Endometrial microvascular endothelial cells (primary cell): ENCODE data around the gene RELN. TPM values are rescaled to one million over a fixed set of nuclear protein-coding genes. Genes with fewer than 3 reads are reported as not detected.

Experiments
- in situ Hi-C: cut with HindIII; loops from 2 replicates; pipeline ENCODE4 v1.10.0; 2017; ENCODE audit warnings: low sequenced_read_pairs, low pct_unique_long_range_greater_than_20kb; ENCODE audit errors: inconsistent ontology term
- total RNA-seq: library from RNA; depleted of rRNA; stranded (reverse); fragments of >200 nt; gene quantifications from one replicate; pipeline ENCODE4 v1.2.3, GENCODE V29; 2015; ENCODE audit errors: inconsistent ontology term

RELN gene
- total RNA-seq, 1 donor from 2014 or later: 1.2 TPM

DNA sequence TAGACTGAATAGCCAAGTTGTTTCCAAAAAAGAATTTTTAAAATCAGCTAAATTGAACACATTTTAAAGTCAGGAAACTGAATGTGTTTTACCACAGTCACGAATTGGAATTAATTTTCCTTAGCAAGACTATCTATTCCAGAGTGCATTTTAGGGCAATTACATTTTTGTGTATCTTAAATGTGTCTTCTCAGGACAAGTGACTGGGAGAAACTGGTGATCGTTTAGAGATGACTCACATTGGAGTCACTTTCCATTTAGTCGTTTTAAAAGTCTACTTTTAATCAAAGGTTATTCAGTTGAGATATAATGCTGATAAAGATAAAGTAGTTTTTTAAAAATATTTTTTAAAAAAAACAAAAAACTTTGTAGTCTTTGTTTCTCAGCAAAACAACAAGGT is 351.7 kb downstream of the RELN start:
- in situ Hi-C loops: no loop called here

DNA sequence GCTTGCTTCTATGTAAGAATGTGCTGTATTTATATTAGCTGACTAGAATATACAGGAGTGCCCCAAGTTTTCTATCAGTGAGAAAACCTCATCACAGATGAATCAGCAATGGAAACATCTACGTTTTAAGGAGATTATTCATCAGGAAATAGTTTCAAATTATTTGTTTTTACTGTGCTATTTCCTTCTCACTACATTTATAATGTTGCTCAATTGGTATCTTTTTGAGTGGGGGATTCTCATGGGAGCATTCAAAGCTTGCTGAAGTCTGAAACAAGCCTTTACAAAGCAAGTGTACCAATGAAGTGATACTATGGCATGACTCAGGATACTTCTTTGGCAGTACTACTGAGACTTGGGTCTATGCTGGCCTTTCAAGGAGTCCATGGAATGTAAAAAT is 352.4 kb downstream of the RELN start:
- in situ Hi-C loops: no loop called here

DNA sequence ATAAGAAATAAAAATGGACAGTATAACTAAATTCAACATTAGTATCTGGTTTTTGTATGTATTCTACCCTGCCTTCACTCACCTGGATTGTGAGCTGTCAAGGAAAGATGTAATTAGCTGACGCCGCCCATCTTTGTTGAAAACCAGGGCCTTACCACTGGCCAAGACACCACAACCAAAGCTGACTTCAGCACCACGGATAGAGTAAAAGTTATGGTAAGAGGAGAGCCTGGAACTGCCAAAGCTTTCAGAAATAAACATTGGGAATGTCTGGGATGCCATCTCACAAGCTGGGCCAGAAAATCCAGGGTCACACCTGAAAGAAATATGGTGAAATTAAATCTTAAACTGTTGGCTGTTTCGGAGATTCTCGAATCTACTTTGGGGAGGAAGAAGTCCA is 353.3 kb downstream of the RELN start:
- in situ Hi-C loops: no loop called here

DNA sequence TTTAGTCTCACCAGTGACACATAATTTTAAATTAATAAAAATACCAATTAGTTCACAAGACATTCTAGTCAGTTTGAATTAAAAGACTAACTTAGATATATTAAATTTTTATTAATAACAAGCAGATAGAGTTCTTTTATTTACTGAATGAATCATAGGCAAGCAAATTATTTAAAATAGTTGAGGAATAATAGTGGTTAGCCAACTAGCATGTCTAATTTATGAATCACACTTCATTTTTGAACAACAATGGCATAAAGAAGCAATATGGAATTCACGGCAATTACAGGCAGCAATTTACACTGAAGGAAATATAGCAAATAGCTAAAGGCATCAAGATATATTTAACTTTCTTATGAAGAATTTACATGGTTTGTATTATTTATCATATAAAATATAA is 356.5 kb downstream of the RELN start:
- in situ Hi-C loops: no loop called here

DNA sequence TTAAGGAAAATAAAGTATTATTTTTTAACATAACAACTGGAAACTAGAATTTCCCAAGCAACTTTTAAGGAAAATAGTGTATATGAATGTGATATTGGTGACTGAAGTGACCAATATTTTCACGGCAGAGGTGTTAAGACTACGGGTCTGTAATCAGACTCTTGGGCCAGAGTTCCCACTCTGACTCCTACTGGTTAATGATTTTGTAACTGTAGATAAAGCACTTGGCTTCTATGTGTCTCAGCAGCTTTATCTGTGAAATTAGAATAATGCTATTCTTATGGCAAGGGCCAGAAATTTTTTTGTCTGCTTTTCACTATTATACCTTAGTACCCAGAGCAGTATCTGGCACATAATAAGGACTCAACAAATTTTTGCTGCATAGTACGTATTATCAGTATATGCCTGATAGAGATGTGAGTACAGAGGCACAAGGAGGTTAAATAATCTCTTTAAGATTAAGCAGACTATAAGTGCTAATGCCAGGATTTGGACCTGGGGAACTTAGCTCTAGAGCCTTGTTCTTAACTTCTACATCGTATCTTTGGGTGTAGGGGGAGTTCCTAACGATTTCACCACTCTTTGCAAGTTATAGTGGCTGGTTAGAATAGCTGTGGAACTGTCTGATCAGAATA is 357.3 kb downstream of the RELN start:
- in situ Hi-C loops: no loop called here

DNA sequence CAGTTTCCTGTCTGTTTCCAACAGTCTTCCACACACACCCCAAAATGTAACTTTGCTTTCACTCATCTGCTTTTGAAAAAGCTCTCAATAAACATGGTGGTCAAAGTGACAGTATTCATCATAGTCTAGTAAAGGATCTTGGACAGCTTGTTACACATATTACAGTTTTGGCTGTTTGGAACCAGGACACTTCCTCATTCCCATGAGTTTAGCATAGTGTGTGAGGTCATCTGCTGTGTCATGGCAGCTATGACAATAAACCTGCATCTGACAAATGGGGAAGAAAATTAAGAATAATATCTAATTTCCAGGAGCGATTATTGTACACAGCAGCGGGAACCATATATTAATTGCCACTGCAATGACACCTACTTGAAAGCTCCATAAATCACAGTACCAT is 359.1 kb downstream of the RELN start:
- in situ Hi-C loops: no loop called here

DNA sequence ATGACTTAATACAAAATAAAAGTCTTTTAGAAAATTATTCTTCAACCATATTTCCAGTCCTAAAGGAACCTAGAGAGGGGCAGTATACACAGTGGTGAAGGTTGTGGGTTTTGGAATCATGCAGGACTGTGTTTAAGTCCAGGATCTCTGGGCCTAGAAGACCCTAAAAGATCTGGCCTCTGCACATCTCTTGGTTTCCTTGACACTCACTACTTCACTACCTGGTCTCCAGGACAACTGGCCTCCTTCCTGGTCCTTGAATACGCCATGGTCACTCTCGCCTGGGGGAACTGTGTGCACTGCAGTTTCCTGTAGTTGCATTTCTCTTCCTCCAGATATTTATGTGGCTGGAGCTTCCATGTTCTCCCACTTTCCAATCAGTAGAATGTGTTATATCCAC is 360.7 kb downstream of the RELN start:
- in situ Hi-C loops: no loop called here

DNA sequence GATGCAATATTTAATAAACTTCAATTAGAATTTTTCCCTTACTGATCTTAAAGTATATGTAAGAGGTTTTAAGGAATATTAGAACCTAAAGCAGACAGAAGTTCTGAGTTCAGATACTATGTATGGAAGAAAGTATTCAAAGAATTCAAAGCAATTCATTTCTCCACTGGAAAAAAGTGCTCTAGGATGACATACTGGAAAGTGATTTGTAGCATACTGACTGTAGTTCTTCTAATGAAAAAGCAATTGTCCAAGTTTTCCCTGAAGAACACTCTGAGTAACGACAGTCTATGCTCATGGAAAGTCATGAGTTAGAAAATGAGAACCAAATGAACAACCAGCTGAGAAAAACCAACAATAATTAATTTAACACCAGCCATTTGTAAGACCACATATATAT is 362.7 kb downstream of the RELN start:
- in situ Hi-C loops: no loop called here

DNA sequence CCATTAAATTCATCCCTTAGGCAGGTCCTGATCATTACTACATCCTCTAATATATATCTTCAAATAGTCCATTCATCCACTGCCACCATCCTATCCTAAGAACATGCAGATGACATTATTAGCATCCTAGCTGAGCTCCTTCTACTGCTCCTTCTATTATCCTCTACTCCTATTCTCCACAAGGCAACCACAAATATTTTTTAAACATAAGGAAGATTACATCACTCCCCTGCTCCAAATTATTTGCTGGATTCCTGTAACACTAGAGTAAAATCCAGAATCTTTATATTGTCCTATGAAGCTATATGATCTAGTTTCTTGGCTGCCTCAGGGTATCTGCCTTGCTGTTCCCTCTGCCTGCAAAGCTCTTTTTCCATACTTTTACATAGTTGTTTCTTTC is 367.2 kb downstream of the RELN start:
- in situ Hi-C loops: no loop called here

DNA sequence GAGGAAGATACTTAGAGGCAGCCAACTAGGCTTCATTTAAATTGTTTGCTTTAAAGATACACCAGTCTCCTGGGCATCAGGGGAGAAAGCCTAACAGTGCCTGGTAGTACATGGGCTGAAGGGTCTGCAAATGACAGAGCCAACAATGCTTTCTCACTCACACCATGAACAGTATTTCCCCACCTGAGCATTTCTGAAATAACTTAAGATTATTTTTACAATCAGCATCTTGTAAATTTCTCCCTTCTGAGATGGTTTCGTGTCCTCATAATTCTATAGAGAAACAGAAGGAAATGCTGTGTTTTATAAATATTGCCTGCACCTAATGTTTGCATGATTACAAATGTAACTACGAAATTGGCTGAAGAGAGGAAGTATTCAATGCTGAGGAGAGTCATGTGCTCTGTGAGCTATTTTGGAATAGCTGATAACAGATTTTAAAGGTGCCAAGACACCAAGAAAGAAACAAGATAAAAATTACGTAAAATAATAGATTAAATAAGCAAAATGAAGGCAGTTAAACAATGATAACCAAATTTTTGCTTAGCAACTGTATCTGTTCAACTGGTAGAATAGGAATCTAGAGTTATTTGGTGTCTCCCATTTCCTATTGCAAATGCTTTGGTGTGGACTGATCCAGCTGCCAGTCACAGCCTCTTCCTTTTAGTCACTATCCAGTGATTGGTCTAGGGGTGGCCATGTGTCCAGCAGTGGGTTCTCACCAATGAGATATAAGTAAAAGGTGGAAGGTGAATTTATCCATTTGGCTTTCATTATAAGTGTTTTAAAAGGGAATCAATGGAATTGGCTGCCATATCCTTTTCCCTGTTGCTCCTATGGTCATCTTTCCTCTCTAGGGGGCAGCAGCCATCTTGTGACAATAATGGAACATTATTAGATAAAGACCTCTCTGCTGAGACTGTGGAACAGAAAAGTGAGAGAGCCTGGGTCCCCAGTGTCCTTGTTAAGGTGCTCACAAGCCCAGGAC is 375.5 kb downstream of the RELN start:
- in situ Hi-C loops: no loop called here

DNA sequence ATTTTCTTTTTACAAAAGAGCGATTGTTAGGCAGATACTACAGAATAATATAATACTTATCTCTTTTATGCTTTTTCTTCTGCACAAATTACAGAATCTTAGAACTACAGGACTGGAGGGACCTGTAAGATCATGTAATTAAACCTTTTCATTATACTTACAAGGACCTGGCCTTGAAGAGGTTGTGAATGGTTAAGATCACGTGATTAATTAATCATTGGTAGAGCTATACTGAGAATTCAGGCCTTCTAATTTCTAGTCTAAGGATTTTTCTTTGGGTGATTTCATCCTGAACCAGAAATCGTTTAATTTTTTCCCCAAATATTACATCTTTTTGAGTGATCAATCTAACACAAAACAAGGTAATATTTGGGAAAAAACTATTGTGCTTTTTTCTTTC is 379.7 kb downstream of the RELN start:
- in situ Hi-C loops: no loop called here

DNA sequence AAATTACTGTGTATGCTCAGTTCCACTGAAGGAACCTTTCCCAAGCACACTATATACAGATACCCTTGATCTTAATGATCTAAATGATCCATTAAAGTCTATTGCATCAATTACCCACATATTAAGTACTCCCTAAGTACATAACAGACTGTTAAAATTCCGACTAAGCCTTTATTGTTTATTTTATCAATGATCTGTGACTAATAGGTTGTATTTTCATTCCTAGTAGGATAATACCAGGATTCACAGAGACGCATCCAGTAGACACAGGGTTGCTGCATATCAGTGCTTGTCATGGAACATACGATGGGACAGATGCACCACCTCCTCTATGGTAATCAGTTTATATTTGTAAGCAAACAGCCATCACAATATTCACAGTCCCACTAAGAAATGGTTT is 383.8 kb downstream of the RELN start:
- in situ Hi-C loops: no loop called here

DNA sequence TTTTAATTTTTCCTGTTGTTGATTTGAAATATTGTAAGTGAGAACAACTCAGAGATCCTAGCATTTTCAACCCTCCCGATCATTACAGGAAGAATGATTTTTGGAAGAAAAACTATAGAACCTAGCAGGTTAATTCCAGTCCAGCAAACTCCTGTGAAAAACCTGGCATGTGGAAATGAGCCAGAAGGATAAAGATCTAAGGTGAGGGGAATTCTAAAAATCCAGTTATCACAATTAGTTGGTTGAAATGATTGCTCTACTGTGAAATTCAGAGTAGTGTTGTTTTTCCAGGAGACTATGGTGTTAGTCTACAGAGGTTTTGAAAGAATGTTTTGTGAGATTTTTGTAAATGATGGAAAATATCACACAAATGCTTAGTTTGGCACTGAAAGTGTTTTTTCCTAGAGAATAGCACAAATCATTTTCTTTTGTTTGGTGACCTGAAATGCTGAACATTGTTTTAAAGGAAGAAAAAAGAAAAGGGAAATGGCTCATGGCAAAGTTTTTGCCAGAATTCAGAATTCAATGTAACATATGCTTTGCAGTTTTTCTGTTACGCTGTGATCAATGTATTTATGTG is 391.0 kb downstream of the RELN start:
- in situ Hi-C loops: no loop called here

DNA sequence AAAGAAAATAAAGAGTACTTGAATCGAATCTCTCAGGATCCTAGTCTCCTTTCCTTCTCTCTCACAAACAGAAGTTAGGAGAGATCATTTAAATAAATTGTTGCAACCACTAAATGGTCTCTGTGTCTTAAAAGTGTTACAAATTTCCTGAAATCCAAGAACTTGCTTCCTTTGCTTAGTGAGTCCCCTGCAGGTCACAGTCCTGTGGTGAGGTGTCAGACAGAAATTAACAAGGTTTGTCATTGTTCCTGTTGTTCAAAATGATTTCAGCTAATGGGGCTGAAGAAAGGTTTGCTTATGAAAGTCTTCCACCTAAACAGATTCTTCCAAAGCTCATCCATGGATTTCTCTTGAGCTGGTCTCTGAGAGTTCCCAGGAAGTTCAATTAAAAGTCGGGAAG is 391.9 kb downstream of the RELN start:
- in situ Hi-C loops: no loop called here

DNA sequence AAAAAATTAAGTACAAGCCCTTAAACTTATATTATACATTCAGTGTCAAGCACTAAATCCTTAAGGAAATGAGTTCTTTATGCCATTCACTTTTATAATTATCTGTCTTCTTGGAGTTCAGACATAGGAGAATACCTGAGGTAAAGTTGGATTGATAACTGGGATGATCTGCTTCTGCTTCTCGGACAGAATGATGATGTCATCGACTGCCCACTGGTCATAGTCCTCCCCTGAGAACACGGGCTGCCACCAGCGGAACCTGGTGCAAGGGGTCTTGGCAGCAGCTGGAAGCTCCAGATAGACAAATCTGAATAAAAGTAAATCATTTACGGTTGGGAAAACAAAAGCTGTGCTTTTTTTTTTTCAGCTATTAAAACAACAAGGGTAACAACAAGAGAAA is 395.3 kb downstream of the RELN start:
- in situ Hi-C loops: no loop called here

DNA sequence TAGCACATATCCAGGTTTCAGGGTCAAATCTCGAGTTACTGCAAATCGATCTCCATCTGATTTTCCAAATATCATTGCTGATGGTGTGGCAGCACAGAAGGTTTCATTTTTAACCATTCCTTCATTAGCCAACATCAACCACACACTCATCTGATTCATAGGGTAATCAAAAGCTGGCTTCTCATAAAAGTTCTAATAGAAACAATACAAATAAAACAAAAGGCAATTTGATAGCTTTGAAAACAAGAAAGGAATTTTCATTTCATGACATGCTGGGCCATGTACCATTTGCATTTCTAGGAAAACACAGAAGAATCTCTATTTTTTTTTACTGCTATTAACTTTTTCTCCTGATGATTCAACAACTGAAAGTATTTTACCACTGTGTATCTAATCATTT is 395.8 kb downstream of the RELN start:
- in situ Hi-C loops: no loop called here

DNA sequence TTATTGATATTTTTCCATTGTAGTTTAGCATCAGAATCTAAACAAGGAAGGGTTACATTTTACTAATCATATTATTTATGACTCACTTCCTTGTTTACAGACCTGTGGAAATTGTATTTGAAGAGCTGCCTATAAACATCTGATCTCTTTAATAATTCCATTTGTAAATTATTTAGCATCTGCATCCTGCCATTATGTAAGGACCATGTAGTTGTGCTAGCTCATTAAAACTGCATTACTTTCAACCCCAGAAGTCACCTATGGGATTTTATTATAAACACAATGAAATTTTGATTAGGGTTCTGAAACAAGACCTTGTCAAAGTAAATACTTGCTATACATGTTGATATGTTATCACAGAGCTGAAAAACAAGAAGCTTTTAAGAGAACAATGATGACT is 396.6 kb downstream of the RELN start:
- in situ Hi-C loops: no loop called here

DNA sequence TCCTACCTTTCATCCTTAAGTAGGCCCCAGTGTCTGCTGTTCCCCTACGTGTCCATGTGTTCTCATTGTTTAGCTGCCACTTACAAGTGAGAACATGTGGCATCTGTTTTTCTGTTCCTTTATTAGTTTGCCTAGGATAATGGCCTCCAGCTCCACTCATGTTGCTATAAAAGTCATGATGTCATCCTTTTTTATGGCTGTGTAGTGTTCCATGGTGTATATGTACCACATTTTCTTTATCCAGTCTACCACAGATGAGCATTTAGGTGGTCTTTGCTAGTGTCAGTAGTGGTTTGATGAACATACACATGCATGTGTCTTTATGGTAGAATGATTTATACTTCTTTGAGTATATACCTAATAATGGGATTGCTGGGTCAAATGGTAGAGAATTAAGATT is 397.3 kb downstream of the RELN start:
- in situ Hi-C loops: no loop called here

DNA sequence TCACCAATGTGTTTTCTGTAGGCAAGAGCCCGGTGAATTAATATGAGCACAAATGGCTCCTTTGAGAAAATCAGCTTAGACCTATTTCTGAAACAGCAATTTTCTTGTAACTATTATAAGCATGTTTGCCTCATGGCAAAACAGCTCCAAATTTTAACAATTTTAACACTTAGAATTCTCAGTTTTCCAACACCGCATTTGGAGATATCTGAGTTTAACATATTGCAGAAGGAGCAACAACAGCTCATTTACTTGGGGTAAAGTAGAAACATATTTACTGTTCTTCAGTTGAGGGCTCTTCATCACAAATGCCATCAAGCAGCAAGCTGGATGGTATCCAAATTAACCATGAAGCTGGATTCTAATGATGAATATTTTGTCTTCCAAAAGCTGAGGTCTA is 409.4 kb downstream of the RELN start:
- in situ Hi-C loops: no loop called here

DNA sequence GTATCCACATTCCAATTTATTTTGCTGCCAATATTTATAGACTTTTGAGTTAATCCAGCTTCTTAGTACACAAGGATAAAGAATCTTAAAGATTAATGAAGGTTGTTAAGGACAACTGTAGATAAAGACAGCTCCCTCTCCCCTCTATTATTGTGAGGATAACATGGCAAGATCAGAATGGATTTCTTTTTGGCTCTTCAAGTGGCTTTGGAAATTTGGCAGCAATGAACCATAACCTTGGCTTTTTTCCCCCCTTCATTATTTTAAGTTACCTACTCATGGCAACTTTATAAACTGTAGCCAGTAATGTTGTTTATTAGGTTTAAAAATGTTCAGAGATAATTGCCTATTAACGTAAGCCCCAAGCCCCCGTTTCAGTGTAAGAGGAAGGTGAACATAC is 412.4 kb downstream of the RELN start:
- in situ Hi-C loops: no loop called here
